Amniotic stem cell (primary cell): Measurements from ENCODE around the gene ASCL1.

Experiments
- DNase-seq: peaks from one replicate; lab custom pipeline; 2025; lab: John Stamatoyannopoulos, UW

Gene ASCL1

GRCh38 chr12:102977945-102978706 is 20.7 kb downstream of the ASCL1 start:
- DNase-seq: no peak

- no peak for DNase-seq
These were observed 22.9 kb downstream of the ASCL1 start for GRCh38 chr12:102980350-102980749.

- DNase-seq: no peak
These were observed 32.9 kb downstream of the ASCL1 start for GRCh38 chr12:102990419-102990818.

DNA sequence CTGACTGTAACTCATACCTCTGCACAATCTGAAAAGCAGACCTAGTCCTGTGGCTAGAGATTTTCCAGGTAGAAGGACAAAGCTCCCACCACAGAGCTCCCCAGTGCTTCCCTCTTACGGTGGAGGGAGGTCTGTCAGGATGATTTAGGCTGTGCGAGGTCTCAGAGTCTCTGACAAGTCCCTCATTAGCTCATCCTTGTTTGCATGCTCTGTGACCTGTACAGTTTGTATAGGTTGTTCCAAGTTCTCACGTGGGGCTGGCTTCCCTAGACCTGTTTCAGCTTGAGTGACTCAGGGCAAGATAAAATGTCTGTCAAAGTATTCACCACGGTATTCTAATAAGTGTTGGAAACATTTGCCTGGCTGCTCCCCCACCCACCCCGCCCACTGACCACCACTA is 34.8 kb downstream of the ASCL1 start:
- DNase-seq: no peak

GRCh38 chr12:102992720-102993119 is 35.2 kb downstream of the ASCL1 start:
- DNase-seq: no peak

DNA sequence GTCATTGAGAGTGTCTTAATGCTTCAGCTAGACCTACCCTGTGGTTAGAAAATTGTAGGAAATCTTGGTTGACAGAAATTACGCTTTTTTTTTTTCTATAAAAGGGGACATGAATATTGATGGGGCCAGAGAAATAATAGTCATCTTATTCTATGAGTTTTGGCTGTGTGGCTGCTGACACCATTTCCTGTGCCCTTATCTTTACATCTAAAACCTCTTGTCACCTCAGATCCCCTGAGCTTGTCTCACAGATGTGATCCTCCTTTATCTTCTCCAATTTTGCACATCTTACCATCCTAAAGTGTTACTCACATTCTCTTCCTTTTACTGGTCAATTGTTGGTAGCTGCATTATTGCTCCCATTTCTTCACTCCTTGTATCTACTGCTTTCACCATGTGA is 36.1 kb downstream of the ASCL1 start:
- no peak for DNase-seq

GRCh38 chr12:102995372-102995771 is 37.9 kb downstream of the ASCL1 start:
- no peak for DNase-seq
